ENCODE results near the gene FBXW11. TPM values are rescaled to one million over a fixed set of nuclear protein-coding genes. Genes with fewer than 3 reads are reported as not detected.
A peak's percentile ranks its signal among the peaks of the same experiment; 100 is the strongest.
"Not testable (repeated sequence)": the region's sequence is repeated elsewhere in the genome, so short reads cannot be mapped to it uniquely, and the experiment has no call there.

Gene FBXW11
- total RNA-seq, 1 donor from 2014 or later = 61.4 TPM

- Mint-ChIP-seq H3K27ac (ENCODE audit: unreplicated experiment) (peak overlapping the region; percentile 69), H3K36me3 (ENCODE audit: unreplicated experiment) (peaks cover 18% of the 10 kb centered on the region), H3K9me3 (ENCODE audit: unreplicated experiment) (no peaks in the 10 kb centered on the region), H3K4me3 (ENCODE audit: unreplicated experiment) (no peak overlapping the region), H3K4me1 (ENCODE audit: unreplicated experiment) (peaks cover 62% of the 10 kb centered on the region), H3K27me3 (ENCODE audit: unreplicated experiment) (no peaks in the 10 kb centered on the region)
- no peak for TF ChIP-seq CTCF (IDR thresholded peaks at IDR 0.05)
- DNase-seq (ENCODE audit: extremely low spot score, unreplicated experiment) = no peak
Observed at GRCh38 chr5:171895081-171895480, 111.4 kb downstream of the FBXW11 start.

GRCh38 chr5:171893290-171893886, 113.0 kb downstream of the FBXW11 start:
- TF ChIP-seq CTCF (IDR thresholded peaks at IDR 0.05) = no peak
- Mint-ChIP-seq H3K36me3 (ENCODE audit: unreplicated experiment) (peaks cover 26% of the 10 kb centered on the region), H3K4me3 (ENCODE audit: unreplicated experiment) (no peak overlapping the region), H3K27ac (ENCODE audit: unreplicated experiment) (peak overlapping the region; percentile 69), H3K9me3 (ENCODE audit: unreplicated experiment) (no peaks in the 10 kb centered on the region), H3K27me3 (ENCODE audit: unreplicated experiment) (no peaks in the 10 kb centered on the region), H3K4me1 (ENCODE audit: unreplicated experiment) (peaks cover 47% of the 10 kb centered on the region)
- DNase-seq (ENCODE audit: extremely low spot score, unreplicated experiment) = no peak

GRCh38 chr5:171891595-171891994, 114.8 kb downstream of the FBXW11 start:
- H3K4me3 Mint-ChIP-seq (ENCODE audit: unreplicated experiment) = no peak overlapping the region
- H3K27ac Mint-ChIP-seq (ENCODE audit: unreplicated experiment) = no peak overlapping the region
- no peak for TF ChIP-seq CTCF (IDR thresholded peaks at IDR 0.05)
- DNase-seq (ENCODE audit: extremely low spot score, unreplicated experiment) = no peak
- H3K9me3 Mint-ChIP-seq (ENCODE audit: unreplicated experiment) = no peaks in the 10 kb centered on the region
- no peaks in the 10 kb centered on the region for H3K27me3 Mint-ChIP-seq (ENCODE audit: unreplicated experiment)
- peaks cover 24% of the 10 kb centered on the region for H3K36me3 Mint-ChIP-seq (ENCODE audit: unreplicated experiment)
- H3K4me1 Mint-ChIP-seq (ENCODE audit: unreplicated experiment) = peaks cover 45% of the 10 kb centered on the region

- no peaks in the 10 kb centered on the region for H3K27me3 Mint-ChIP-seq (ENCODE audit: unreplicated experiment)
- H3K9me3 Mint-ChIP-seq (ENCODE audit: unreplicated experiment) = no peaks in the 10 kb centered on the region
- peaks cover 41% of the 10 kb centered on the region for H3K4me1 Mint-ChIP-seq (ENCODE audit: unreplicated experiment)
- no peak for TF ChIP-seq CTCF (IDR thresholded peaks at IDR 0.05)
- no peak overlapping the region for H3K4me3 Mint-ChIP-seq (ENCODE audit: unreplicated experiment)
- H3K27ac Mint-ChIP-seq (ENCODE audit: unreplicated experiment) = no peak overlapping the region
- no peak for DNase-seq (ENCODE audit: extremely low spot score, unreplicated experiment)
- peaks cover 24% of the 10 kb centered on the region for H3K36me3 Mint-ChIP-seq (ENCODE audit: unreplicated experiment)
Observed at GRCh38 chr5:171891150-171891549, 115.3 kb downstream of the FBXW11 start.

- Mint-ChIP-seq H3K4me1 (ENCODE audit: unreplicated experiment) (peaks cover 12% of the 10 kb centered on the region), H3K36me3 (ENCODE audit: unreplicated experiment) (peaks cover 41% of the 10 kb centered on the region), H3K27me3 (ENCODE audit: unreplicated experiment) (no peaks in the 10 kb centered on the region), H3K4me3 (ENCODE audit: unreplicated experiment) (no peak overlapping the region), H3K27ac (ENCODE audit: unreplicated experiment) (peak overlapping the region; percentile 5), H3K9me3 (ENCODE audit: unreplicated experiment) (no peaks in the 10 kb centered on the region)
- TF ChIP-seq CTCF (IDR thresholded peaks at IDR 0.05) = no peak
- no peak for DNase-seq (ENCODE audit: extremely low spot score, unreplicated experiment)
Observed at GRCh38 chr5:171888051-171888481, 118.4 kb downstream of the FBXW11 start.

GRCh38 chr5:171886037-171886436, 120.4 kb downstream of the FBXW11 start:
- H3K27ac Mint-ChIP-seq (ENCODE audit: unreplicated experiment); DNase-seq (ENCODE audit: extremely low spot score, unreplicated experiment); H3K9me3 Mint-ChIP-seq (ENCODE audit: unreplicated experiment); H3K4me1 Mint-ChIP-seq (ENCODE audit: unreplicated experiment); H3K27me3 Mint-ChIP-seq (ENCODE audit: unreplicated experiment); H3K4me3 Mint-ChIP-seq (ENCODE audit: unreplicated experiment): not testable (repeated sequence)
- peaks cover 42% of the 10 kb centered on the region for H3K36me3 Mint-ChIP-seq (ENCODE audit: unreplicated experiment)
